Tibial artery (tissue), 4 donors: ENCODE data around the gene PLIN4.

Experiments used
- DNase-seq, 2 donors: peaks; one replicate each; pipeline ENCODE4 v3.0.0-alpha.2; 2019
- H3K27ac ChIP-seq, 2 donors: fragments of 200-600 bp; sonication (generic) in 1 of 2; 1 replicate in 1 of 2; 2 replicates in 1 of 2; pipeline ENCODE4 v1.5.1; 2018 to 2019; ENCODE audit warnings: mild to moderate bottlenecking in 1 of 2
- H3K27me3 ChIP-seq, 2 donors: fragments of 200-600 bp; sonication (generic) in 1 of 2; one replicate each; pipeline versions ENCODE4 v1.5.1 to v1.6.0; 2016 to 2019
- H3K36me3 ChIP-seq, 3 donors: fragments of 200-600 bp; sonication (generic) in 2 of 3; one replicate each; pipeline ENCODE4 v1.5.1; 2016 to 2019; ENCODE audit warnings: mild to moderate bottlenecking in 2 of 3
- H3K4me1 ChIP-seq, 4 donors: fragments of 200-600 bp; sonication (generic) in 2 of 4; 1 replicate in 3 of 4; 2 replicates in 1 of 4; pipeline ENCODE4 v1.5.1; 2016 to 2019
- H3K4me3 ChIP-seq, 2 donors: fragments of 200-600 bp; sonication (generic) in 1 of 2; 1 replicate in 1 of 2; 2 replicates in 1 of 2; pipeline ENCODE4 v1.5.1; 2018 to 2019; ENCODE audit warnings: mild to moderate bottlenecking in 2 of 2
- H3K9me3 ChIP-seq, 3 donors: fragments of 200-600 bp; sonication (generic) in 1 of 3; one replicate each; pipeline ENCODE4 v1.5.1; 2016 to 2019
- CTCF ChIP-seq, 2 experiments: fragments of 200-600 bp in 1 of 2; fragments of 450-650 bp in 1 of 2; IDR thresholded peaks; one replicate each; pipeline ENCODE4 v1.5.1; 2017 to 2019; ENCODE audit warnings: antibody characterized with exemption in 2 of 2, mild to moderate bottlenecking in 1 of 2, moderate library complexity in 1 of 2
- intact Hi-C: fragments of 100-400 bp; cut with DNase I; formaldehyde crosslinking; loops from one replicate; pipeline ENCODE4 v1.15.0; 2023; ENCODE audit warnings: low total_unique reads

Gene PLIN4

GRCh38 chr19:4472174-4472974 lies 45.9 kb downstream of the PLIN4 start, which contains the start of gene HDGFL2:
HDGFL2 (plus strand) TSS chr19:4472297; CDS start chr19:4472351, 54 bp downstream.
- Histone ChIP-seq H3K4me3 (peak within 1 kb of the TSS; percentile 97 to 98), H3K36me3 (peaks cover 12 to 22% (median 16%) of the 10 kb centered on the region in 3 donors), H3K9me3 (no peaks in the 10 kb centered on the region), H3K27ac (peak within 1 kb of the TSS; percentile 77 to 83), H3K27me3 (no peaks in the 10 kb centered on the region), H3K4me1 (peaks cover 0 to 31% (median 25%) of the 10 kb centered on the region in 4 donors)
- no peak for TF ChIP-seq CTCF (IDR thresholded peaks at IDR 0.05)
- no peak for DNase-seq
- intact Hi-C loops, result no loop called here

GRCh38 chr19:4471403-4472173 lies 46.7 kb downstream of the PLIN4 start:
- no peaks in the 10 kb centered on the region for H3K9me3 ChIP-seq
- peaks cover 4 to 15% (median 8%) of the 10 kb centered on the region in 3 donors for H3K36me3 ChIP-seq
- peak overlapping the region; percentile 74 to 83 for H3K27ac ChIP-seq
- intact Hi-C loops, result no loop called here
- TF ChIP-seq CTCF (IDR thresholded peaks at IDR 0.05), result peak in 1 of 2 experiments; percentile 32
- peak; percentile 99 for DNase-seq
- peak overlapping the region; percentile 97 to 98 for H3K4me3 ChIP-seq
- no peaks in the 10 kb centered on the region for H3K27me3 ChIP-seq
- H3K4me1 ChIP-seq, result peaks cover 0 to 31% (median 25%) of the 10 kb centered on the region in 4 donors

- H3K27ac ChIP-seq, result no peak overlapping the region
- peaks cover 0 to 8% (median 3%) of the 10 kb centered on the region in 4 donors for H3K4me1 ChIP-seq
- H3K4me3 ChIP-seq, result no peak overlapping the region
- H3K36me3 ChIP-seq, result no peaks in the 10 kb centered on the region
- no peak for DNase-seq
- no peaks in the 10 kb centered on the region for H3K9me3 ChIP-seq
- no peak for TF ChIP-seq CTCF (IDR thresholded peaks at IDR 0.05)
- intact Hi-C loops, result no loop called here
- no peaks in the 10 kb centered on the region for H3K27me3 ChIP-seq
These were observed 50.5 kb downstream of the PLIN4 start for GRCh38 chr19:4467835-4468234.

GRCh38 chr19:4464815-4465581 lies 53.3 kb downstream of the PLIN4 start:
- no peak for DNase-seq
- no peak overlapping the region for H3K27ac ChIP-seq
- TF ChIP-seq CTCF (IDR thresholded peaks at IDR 0.05), result no peak
- no peaks in the 10 kb centered on the region for H3K36me3 ChIP-seq
- no peaks in the 10 kb centered on the region for H3K9me3 ChIP-seq
- H3K27me3 ChIP-seq, result no peaks in the 10 kb centered on the region
- intact Hi-C loops, result no loop called here
- no peaks in the 10 kb centered on the region for H3K4me1 ChIP-seq
- no peak overlapping the region for H3K4me3 ChIP-seq

- Histone ChIP-seq H3K27me3 (no peaks in the 10 kb centered on the region), H3K4me1 (peaks cover 0 to 27% (median 24%) of the 10 kb centered on the region in 4 donors), H3K27ac (peak within 1 kb of the TSS; percentile 85 to 89), H3K4me3 (peak within 1 kb of the TSS; percentile 79 to 94), H3K9me3 (no peaks in the 10 kb centered on the region), H3K36me3 (peaks cover 14 to 19% (median 15%) of the 10 kb centered on the region in 3 donors)
- intact Hi-C loops, result no loop called here
- TF ChIP-seq CTCF (IDR thresholded peaks at IDR 0.05), result no peak
- DNase-seq, result peak; percentile 98 to 99
These were observed 60.5 kb downstream of the PLIN4 start, which contains the start of gene UBXN6 for GRCh38 chr19:4457654-4458395. UBXN6 (minus strand) TSS chr19:4457794; CDS start chr19:4457697, 97 bp downstream.
